Testis (tissue), 3 donors: ENCODE data around the gene MAPRE2. TPM values are rescaled to one million over a fixed set of nuclear protein-coding genes. Genes with fewer than 3 reads are reported as not detected.

Experiments
- DNase-seq: peaks from one replicate; pipeline ENCODE4 v3.0.0-alpha.2; 2019
- H3K27ac ChIP-seq, 2 donors: fragments of 200-600 bp; sonication (generic); one replicate each; pipeline ENCODE4 v1.5.1; 2019
- H3K27me3 ChIP-seq: fragments of 200-600 bp; sonication (generic); one replicate; pipeline ENCODE4 v1.5.1; 2019
- H3K36me3 ChIP-seq: fragments of 200-600 bp; sonication (generic); one replicate; pipeline ENCODE4 v1.5.1; 2017; ENCODE audit warnings: low read depth; ENCODE audit errors: missing control alignments
- H3K4me1 ChIP-seq: fragments of 200-600 bp; sonication (generic); one replicate; pipeline ENCODE4 v1.5.1; 2019
- H3K4me3 ChIP-seq, 2 donors: fragments of 200-600 bp; sonication (generic); one replicate each; pipeline ENCODE4 v1.5.1; 2017 to 2019
- H3K9me3 ChIP-seq: fragments of 200-600 bp; sonication (generic); one replicate; pipeline ENCODE4 v1.5.1; 2017
- POLR2A ChIP-seq: fragments of 450-650 bp; IDR thresholded peaks from one replicate; pipeline ENCODE4 v1.6.1; 2017; ENCODE audit warnings: antibody characterized with exemption, mild to moderate bottlenecking, moderate library complexity
- WGBS, 2 donors: methylation state at CpG; one replicate each; pipeline ENCODE4 v1.1.5; 2018; 5-methylcytosine and 5-hydroxymethylcytosine counted together
- intact Hi-C: fragments of 100-400 bp; cut with DNase I; formaldehyde crosslinking; loops from one replicate; pipeline ENCODE4 v1.15.1; 2023; ENCODE audit warnings: low total_unique reads
- polyA plus RNA-seq: library from polyadenylated mRNA; stranded (reverse); fragments of 350-450 nt; fragmentation: Illumina TruSeq; extraction: RNeasy Lipid Tissue Mini Kit (QIAGEN cat#74804); gene quantifications from one replicate; pipeline ENCODE4 v1.2.3, GENCODE V29; 2014; ENCODE audit warnings: low read depth, low replicate concordance; ENCODE audit not compliant: insufficient read depth
- total RNA-seq, 2 donors: library from RNA; depleted of rRNA; stranded (reverse); fragments of >200 nt; gene quantifications; one replicate each; pipeline ENCODE4 v1.2.3, GENCODE V29; 2016
- TF ChIP-seq, protein P1 (sequence below), 3 experiments: fragments of 450-650 bp in 2 of 3; fragments of 200-600 bp in 1 of 3; sonication (generic) in 1 of 3; IDR thresholded peaks; one replicate each; pipeline ENCODE4 v1.5.1; 2016 to 2019; ENCODE audit warnings: antibody characterized with exemption in 3 of 3, mild to moderate bottlenecking in 2 of 3, moderate library complexity in 1 of 3

The MAPRE2 gene
- total and polyA plus RNA-seq, 3 donors from 2014 or later = 14.8 to 17.2 (median 15.2) TPM

DNA sequence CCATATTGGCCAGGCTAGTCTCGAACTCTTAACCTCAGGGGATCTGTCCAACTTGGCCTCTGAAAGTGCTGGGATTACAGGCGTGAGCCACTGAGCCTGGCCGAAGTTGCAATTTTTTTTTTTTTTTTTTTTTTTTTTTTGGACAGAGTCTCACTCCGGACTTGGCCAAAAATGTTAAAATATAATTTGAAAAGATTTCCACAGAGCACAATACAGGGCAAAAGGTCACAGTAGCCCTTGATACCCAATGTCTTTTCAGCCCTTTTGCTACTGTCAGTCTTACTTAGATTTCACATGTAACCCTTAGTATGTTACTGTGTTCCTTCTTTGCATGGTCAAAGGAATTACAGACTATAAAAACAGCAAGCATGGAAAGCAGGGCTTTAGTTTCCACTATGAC is 42.6 kb upstream of the MAPRE2 start:
- 57 to 71% methylated on average over 4 of the region's 4 CpGs for WGBS, 2 donors
- H3K9me3 ChIP-seq = no peaks in the 10 kb centered on the region

DNA sequence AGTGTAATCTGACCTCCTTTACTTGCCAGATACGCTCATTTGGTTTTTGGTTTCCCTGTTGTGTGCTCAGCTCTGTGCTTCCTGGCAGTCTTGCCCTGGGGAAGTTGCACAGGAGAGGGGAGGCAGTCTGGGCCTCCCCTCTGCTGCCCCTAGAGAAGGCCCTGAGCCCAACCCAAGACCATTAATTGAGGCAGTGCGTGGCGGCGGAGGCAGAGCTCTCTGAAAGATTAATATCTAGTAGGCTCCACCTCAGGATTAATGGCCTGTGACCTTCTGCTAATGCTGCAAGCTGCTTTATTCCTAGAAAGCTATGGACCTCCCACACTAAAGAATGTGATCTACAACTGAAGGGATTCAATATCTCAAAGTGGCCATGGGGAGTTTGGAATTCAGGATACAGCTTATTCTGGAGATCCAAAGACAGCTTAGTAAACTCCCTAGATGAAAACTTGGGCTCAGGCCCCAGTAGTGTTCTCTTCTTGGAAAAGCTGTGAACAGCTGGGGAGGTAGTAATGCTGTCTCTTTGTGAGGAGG is 41.4 kb upstream of the MAPRE2 start:
- H3K27ac ChIP-seq = no peak overlapping the region
- intact Hi-C loops = no loop called here
- no peaks in the 10 kb centered on the region for H3K4me1 ChIP-seq
- no peaks in the 10 kb centered on the region for H3K36me3 ChIP-seq
- WGBS, 2 donors = 27 to 53% methylated on average over 4 of the region's 4 CpGs
- H3K27me3 ChIP-seq = no peaks in the 10 kb centered on the region
- no peak overlapping the region for H3K4me3 ChIP-seq
- no peak for TF ChIP-seq POLR2A
- TF ChIP-seq, protein P1, sequence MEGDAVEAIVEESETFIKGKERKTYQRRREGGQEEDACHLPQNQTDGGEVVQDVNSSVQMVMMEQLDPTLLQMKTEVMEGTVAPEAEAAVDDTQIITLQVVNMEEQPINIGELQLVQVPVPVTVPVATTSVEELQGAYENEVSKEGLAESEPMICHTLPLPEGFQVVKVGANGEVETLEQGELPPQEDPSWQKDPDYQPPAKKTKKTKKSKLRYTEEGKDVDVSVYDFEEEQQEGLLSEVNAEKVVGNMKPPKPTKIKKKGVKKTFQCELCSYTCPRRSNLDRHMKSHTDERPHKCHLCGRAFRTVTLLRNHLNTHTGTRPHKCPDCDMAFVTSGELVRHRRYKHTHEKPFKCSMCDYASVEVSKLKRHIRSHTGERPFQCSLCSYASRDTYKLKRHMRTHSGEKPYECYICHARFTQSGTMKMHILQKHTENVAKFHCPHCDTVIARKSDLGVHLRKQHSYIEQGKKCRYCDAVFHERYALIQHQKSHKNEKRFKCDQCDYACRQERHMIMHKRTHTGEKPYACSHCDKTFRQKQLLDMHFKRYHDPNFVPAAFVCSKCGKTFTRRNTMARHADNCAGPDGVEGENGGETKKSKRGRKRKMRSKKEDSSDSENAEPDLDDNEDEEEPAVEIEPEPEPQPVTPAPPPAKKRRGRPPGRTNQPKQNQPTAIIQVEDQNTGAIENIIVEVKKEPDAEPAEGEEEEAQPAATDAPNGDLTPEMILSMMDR (IDR thresholded peaks at IDR 0.05) = no peak
- no peaks in the 10 kb centered on the region for H3K9me3 ChIP-seq
- no peak for DNase-seq

More for the DNA sequence above, 42.6 kb upstream of the MAPRE2 start:
- TF ChIP-seq, protein P1 (IDR thresholded peaks at IDR 0.05) = no peak
- TF ChIP-seq POLR2A = no peak
- H3K36me3 ChIP-seq = no peaks in the 10 kb centered on the region
- H3K27ac ChIP-seq = no peak overlapping the region
- H3K4me3 ChIP-seq = no peak overlapping the region
- DNase-seq = no peak
- no peaks in the 10 kb centered on the region for H3K4me1 ChIP-seq
- intact Hi-C loops = no loop called here
- H3K27me3 ChIP-seq = no peaks in the 10 kb centered on the region

DNA sequence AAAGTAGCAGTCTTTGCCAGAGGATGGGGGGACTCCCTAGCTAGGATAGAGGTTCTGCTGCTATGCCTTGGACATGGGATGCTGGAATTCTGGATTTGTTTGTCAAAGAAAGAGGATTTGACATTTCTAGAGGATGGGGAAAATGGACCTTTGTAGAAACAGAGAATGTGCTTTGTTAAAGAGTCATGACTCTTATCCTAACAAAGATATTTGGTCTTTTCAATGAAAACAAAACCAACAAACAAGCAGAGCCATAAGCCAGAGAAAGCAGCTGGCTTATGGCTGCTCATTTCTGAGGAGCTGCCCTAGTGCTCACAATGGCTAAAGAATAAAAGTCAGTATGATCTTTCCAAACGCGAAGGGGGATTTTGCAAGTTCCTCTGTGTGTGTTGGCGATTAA is 40.8 kb upstream of the MAPRE2 start:
- H3K27ac ChIP-seq = no peak overlapping the region
- intact Hi-C loops = no loop called here
- no peak overlapping the region for H3K4me3 ChIP-seq
- no peak for TF ChIP-seq POLR2A
- TF ChIP-seq, protein P1 (IDR thresholded peaks at IDR 0.05) = no peak
- no peaks in the 10 kb centered on the region for H3K4me1 ChIP-seq
- H3K36me3 ChIP-seq = no peaks in the 10 kb centered on the region
- DNase-seq = no peak
- no peaks in the 10 kb centered on the region for H3K27me3 ChIP-seq
- no peaks in the 10 kb centered on the region for H3K9me3 ChIP-seq
- 83 to 84% methylated on average over 3 of the region's 3 CpGs for WGBS, 2 donors

DNA sequence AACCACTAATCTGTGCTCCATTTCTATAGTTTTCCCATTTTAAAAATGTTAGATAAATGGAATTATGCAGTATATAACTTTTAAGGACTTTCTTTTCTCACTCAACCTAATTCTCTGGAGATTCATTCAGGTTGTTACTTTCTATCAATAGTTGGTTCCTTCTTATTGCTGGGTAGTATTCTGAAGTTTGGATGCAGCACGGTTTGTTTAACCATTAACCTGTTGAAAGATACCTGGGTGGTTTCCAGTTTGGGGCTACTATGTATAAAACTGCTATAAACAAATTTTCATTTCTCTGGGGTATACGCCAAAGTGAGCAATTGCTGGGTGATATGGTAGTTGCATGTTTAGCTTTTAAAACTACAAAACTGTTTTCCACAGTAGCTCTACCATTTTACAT is 39.1 kb upstream of the MAPRE2 start:
- Histone ChIP-seq H3K27me3 (no peaks in the 10 kb centered on the region), H3K36me3 (no peaks in the 10 kb centered on the region), H3K27ac (no peak overlapping the region), H3K9me3 (no peaks in the 10 kb centered on the region), H3K4me1 (no peaks in the 10 kb centered on the region), H3K4me3 (no peak overlapping the region)
- WGBS, 2 donors = 85 to 91% methylated on average over 2 of the region's 2 CpGs
- intact Hi-C loops = no loop called here
- TF ChIP-seq POLR2A = no peak
- TF ChIP-seq, protein P1 (IDR thresholded peaks at IDR 0.05) = no peak
- no peak for DNase-seq

DNA sequence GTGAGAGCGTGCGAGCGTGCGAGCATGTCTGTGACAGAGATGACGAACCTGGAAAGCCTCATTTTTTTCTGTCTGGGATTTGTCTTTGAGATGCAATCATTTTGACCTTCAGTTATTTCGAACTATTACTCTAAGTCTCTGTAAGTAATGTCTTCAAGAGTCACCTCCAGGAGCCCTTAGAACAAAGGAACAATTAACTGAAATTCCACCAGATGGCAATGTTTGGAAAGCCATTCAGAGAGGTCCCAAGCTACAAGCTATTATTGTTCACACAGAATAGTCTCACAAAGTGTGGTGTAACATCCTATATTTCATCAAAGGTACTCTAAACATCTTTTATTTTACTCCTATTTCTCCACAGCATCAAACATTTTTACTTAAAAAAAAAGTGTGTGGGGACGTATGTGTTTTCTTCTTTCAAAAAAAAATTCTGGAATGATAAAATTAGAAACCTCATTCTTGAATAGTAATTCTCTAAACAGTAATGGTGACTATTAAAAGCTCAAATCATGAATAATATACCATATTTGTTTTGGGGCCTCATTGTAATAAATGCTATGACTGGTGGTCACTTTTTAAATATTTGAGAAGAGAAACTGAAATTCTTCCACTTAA is 35.1 kb upstream of the MAPRE2 start:
- WGBS, 2 donors = 54 to 68% methylated on average over 7 of the region's 7 CpGs
- H3K4me1 ChIP-seq = no peaks in the 10 kb centered on the region
- no peak overlapping the region for H3K4me3 ChIP-seq
- H3K36me3 ChIP-seq = no peaks in the 10 kb centered on the region
- no peak for DNase-seq
- no peaks in the 10 kb centered on the region for H3K9me3 ChIP-seq
- intact Hi-C loops = no loop called here
- no peaks in the 10 kb centered on the region for H3K27me3 ChIP-seq
- TF ChIP-seq, protein P1 (IDR thresholded peaks at IDR 0.05) = peak; percentile 41 to 58 (median 47)
- no peak for TF ChIP-seq POLR2A
- H3K27ac ChIP-seq = no peak overlapping the region
